Measurements from ENCODE around the gene NPIPB5.
"Not testable (repeated sequence)": the region's sequence is repeated elsewhere in the genome, so short reads cannot be mapped to it uniquely, and the experiment has no call there.

The NPIPB5 gene

DNA sequence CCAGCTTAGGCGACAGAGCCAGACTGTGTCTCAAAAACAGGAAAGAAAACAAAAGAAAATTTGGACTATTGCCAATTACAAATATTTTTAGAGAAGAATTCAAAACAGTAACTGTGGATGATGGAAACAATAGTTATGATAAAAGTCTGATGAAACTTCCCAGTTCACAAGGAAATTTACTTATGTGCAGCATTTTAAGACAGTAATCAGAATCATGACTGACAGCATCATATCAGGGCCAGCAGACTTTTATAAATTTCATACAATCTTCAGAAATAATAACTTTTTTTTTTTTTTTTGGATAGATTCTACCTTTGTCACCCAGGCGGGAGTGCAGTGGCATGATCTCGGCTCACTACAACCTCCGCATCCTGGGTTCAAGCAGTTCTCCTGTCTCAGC lies at the start of gene NPIPB5:
NPIPB5 (plus strand) TSS at position 301 of the 400 bp plus-strand sequence. CDS start 2,911 bp downstream, outside the sequence.
- not testable (repeated sequence) for DNase-seq

DNA sequence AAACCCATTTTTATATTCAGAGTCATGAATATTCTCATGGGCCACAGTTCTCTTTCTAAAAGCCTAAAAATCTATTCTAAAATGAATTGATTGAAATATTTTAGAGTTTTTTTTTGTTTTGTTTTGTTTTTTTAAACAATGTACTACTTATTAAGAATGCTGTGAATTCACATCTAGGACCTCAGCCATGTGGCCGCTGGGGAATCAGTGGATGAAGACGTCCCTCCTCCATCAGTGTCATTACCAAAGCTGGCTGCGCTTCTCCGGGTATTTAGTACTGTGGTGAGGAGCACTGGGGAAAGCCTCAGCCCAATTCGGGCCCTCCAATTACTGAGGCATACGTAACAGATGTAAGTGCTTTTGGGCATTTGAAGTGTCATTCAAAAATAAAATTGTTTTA lies 41.8 kb upstream of the NPIPB5 start:
- DNase-seq = not testable (repeated sequence)

DNA sequence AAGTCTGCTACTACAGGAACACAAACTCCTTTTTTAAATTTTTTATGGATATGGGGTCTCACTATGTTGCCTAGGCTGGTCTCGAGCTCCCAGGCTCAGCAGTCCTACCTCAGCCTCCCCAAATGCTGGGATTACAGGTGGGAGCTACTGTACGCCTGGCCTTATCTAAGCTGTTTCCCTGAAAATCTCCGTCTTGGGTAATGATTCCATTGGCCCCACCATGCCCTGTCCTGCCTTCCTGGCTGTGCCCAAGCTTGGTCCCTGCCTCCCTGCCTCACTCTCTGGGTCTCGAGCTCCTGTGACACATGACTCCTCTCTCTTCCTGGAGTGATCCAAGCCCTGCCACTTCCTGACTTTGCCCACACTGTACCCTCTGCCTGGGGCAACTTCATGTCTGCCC lies 27.3 kb downstream of the NPIPB5 start:
- DNase-seq = not testable (repeated sequence)

DNA sequence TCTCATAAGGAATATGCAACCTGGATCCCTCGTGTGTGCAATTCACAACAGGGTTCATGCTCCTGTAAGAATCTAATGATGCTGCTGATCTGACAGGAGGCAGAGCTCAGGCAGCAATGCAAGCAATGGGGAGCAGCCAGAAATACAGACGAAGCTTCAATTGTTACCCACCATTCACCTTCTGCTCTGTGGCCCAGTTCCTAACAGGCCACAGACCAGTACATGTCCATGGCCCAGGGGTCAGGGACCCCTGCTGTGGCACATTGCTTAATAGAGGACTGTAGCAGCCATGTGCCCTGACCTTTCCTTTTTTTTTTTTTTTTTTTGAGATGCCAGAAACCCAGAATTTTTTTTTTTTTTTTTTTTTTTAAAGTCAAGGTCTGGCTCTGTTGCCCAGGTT lies 34.1 kb downstream of the NPIPB5 start:
- not testable (repeated sequence) for DNase-seq

DNA sequence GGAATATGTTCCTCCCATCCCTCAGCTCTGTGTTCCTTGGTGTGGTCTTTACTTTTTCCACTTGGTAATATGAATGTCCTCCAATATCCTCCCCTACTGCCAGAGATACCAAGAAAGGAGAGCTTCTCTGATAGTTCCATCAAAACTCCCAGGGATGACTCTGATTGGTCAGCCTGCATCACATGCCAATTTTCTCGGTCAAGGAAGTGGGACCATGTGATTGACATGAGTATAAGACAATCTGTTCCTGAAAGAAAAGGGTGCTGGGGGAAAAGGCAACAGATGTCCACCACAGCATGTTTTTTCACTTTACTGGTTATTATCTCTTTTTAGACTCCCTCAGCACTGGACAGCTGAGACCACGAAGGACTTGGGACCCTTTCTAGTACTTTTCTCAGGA lies 35.9 kb downstream of the NPIPB5 start:
- DNase-seq = not testable (repeated sequence)

DNA sequence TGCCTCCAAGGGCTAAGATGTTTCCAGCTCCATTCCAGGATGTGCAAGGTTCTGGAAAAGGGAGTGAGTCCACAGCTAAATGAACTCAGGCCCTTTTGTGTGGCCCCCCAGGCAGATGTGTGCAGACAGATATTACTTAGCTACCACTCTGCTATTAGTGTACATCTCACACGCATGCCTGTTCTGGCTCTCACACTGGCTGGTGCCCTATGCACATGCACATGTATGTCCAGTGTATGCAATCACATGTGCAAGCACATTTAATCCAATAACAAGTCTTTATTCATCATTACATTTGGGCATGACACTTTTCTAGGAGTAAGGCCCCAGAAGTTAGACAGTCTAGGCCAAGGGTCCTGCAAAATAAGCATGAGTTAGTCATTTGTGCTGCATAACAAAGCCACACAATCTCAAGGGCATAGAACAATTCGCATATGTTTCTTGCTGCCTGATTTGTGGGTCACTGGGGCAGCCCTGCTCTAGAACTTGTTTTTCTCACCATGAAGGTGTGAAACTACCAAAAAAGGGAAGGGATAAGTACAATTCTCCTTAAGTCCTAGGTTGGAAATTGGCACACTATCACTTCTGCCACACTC lies 36.6 kb downstream of the NPIPB5 start:
- not testable (repeated sequence) for DNase-seq

DNA sequence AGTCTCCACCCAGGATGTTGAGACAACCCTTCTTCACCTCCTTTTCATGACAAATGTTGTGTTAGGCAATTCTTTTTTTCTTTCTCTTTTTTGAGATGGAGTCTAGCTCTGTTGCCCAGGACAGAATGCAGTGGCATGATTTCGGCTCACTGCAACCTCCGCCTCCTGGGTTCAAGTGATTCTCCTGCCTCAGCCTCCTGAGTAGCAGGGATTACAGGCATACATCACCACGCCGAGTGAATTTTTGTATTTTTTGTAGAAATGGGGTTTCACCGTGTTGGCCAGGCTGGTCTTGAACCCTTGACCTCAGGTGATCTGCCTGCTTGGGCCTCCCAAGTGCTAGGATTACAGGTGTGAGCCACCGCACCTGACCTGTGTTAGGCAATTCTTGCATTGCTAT lies 39.2 kb downstream of the NPIPB5 start:
- not testable (repeated sequence) for DNase-seq

DNA sequence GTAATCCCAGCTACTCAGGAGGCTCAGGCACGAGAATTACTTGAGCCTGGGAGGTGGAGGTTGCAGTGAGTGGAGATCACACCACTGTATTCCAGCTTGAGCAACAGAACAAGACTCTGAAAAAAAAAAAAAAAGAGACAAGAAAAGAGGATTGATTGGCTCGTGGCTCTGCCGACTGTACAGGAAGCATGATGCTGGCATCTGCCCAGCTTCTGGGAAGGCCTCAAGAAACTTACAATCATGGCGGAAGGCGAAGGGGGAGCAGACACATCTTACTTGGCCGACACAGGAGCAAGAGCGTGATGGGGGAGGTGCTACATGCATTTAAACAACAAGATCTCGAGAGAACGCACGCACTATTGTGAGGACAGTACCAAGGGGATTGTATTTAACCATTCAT lies 40.5 kb downstream of the NPIPB5 start:
- not testable (repeated sequence) for DNase-seq

DNA sequence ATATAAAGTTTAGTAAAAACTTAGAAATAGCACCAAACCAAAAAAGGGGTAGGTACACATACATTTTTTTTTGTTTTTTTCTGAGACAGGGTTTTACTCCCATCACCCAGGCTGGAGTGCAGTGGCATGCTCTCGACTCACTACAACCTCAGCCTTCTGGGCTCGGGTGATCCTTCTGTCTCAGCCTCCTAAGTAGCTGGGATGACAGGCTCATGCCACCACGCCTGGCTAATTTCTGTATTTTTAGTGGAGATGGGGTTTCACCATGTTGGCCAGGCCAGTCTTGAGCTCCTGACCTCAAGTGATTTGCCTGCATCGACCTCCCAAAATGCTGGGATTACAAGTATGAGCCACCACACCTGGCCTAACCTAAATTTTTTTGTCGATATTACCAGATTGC lies 41.0 kb downstream of the NPIPB5 start:
- not testable (repeated sequence) for DNase-seq

DNA sequence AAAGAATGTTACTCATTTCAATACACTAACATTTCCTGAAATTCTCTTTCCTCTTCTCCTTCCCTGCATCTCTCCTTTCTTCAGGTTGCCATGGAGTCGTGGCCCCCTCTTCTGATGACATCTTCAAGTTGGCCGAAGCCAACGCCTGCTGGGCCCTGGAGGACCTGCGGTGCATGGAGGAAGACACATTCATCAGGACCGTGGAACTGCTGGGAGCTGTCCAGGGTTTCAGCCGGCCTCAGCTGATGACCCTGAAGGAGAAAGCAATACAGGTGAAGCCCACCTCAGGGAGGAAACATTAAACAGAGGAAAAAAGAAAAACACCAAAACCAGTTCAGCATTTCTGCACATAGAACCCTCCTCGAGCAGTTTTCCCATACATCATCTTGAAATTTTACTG lies 46.1 kb downstream of the NPIPB5 start:
- not testable (repeated sequence) for DNase-seq
